WTC11 (cell line): ENCODE measurements around the gene TDRD1.

Experiments used
- USF1 ChIP-seq: sonication (generic); formaldehyde crosslinking; IDR thresholded peaks from 2 replicates; pipeline ENCODE4 v1.8.0; 2022; ENCODE audit warnings: mild to moderate bottlenecking, missing genetic modification reagents
- ZNF263 ChIP-seq: sonication (generic); formaldehyde crosslinking; IDR thresholded peaks from 2 replicates; pipeline ENCODE4 v1.8.1; 2022; ENCODE audit warnings: low read depth, mild to moderate bottlenecking, moderate library complexity, missing genetic modification reagents

- no peak for TF ChIP-seq ZNF263 (CRISPR knock-in tag)
- no peak for TF ChIP-seq USF1 (CRISPR knock-in tag)
These were observed 27.3 kb upstream of the TDRD1 start for GRCh38 chr10:114151892-114152291.
